RPMI7951 (cell line): ENCODE data around the gene PCDHA10. TPM values are rescaled to one million over a fixed set of nuclear protein-coding genes. Genes with fewer than 3 reads are reported as not detected.
"Not testable (repeated sequence)": the region's sequence is repeated elsewhere in the genome, so short reads cannot be mapped to it uniquely, and the experiment has no call there.

Source experiments
- DNase-seq: peaks from one replicate; pipeline ENCODE4 v3.0.0-alpha.2; 2012; ENCODE audit warnings: low read depth
- total RNA-seq: library from RNA; depleted of rRNA; stranded (reverse); fragments of >200 nt; shearing (Covaris generic); gene quantifications from 2 replicates; pipeline ENCODE4 v1.2.3, GENCODE V29; 2014; rRNA removed

Gene PCDHA10
- total RNA-seq, result not detected in 2 replicates

- DNase-seq, result no peak
Observed at GRCh38 chr5:140855772-140856674, at the start of gene PCDHA10. PCDHA10 (plus strand) TSS chr5:140855897; CDS start chr5:140856049, 152 bp downstream.

- DNase-seq, result peak; percentile 7
Observed at GRCh38 chr5:140806834-140807775, 48.6 kb upstream of the PCDHA10 start, which contains the start of gene PCDHA4. PCDHA4 (plus strand) TSS chr5:140807068.

GRCh38 chr5:140808241-140808888 lies 47.3 kb upstream of the PCDHA10 start:
- DNase-seq, result not testable (repeated sequence)

GRCh38 chr5:140808889-140809291 lies 46.8 kb upstream of the PCDHA10 start:
- DNase-seq, result no peak

GRCh38 chr5:140821375-140822280 lies 34.1 kb upstream of the PCDHA10 start, which contains the start of gene PCDHA5:
PCDHA5 (plus strand) TSS chr5:140821613.
- peak; percentile 17 for DNase-seq

GRCh38 chr5:140822281-140822629 lies 33.4 kb upstream of the PCDHA10 start:
- no peak for DNase-seq

- not testable (repeated sequence) for DNase-seq
Observed at GRCh38 chr5:140822969-140823368, 32.7 kb upstream of the PCDHA10 start.

GRCh38 chr5:140823475-140823874 lies 32.2 kb upstream of the PCDHA10 start:
- no peak for DNase-seq

- DNase-seq, result no peak
Observed at GRCh38 chr5:140827704-140828361, 27.9 kb upstream of the PCDHA10 start, which contains the start of gene PCDHA6. PCDHA6 (plus strand) TSS chr5:140827960; CDS start chr5:140828092, 132 bp downstream.

- no peak for DNase-seq
Observed at GRCh38 chr5:140828362-140828737, 27.3 kb upstream of the PCDHA10 start.

- DNase-seq, result not testable (repeated sequence)
Observed at GRCh38 chr5:140829511-140830501, 25.9 kb upstream of the PCDHA10 start.

- DNase-seq, result peak; percentile 62
Observed at GRCh38 chr5:140833993-140834392, 21.7 kb upstream of the PCDHA10 start, which contains the start of gene PCDHA7. PCDHA7 (plus strand) TSS chr5:140834269; CDS start chr5:140834384, 115 bp downstream.

- not testable (repeated sequence) for DNase-seq
Observed at GRCh38 chr5:140834439-140835008, 21.2 kb upstream of the PCDHA10 start.

- DNase-seq, result no peak
Observed at GRCh38 chr5:140835622-140836510, 19.8 kb upstream of the PCDHA10 start.

GRCh38 chr5:140840978-140841962 lies 14.4 kb upstream of the PCDHA10 start, which contains the start of gene PCDHA8:
PCDHA8 (plus strand) TSS chr5:140841187; CDS start chr5:140841322, 135 bp downstream.
- DNase-seq, result peak; percentile 34
